Effector memory CD8-positive, alpha-beta T cell (primary cell): ENCODE measurements around the gene ZNF814.
A peak's percentile ranks its signal among the peaks of the same experiment; 100 is the strongest.

ENCODE experiments used
- ATAC-seq: fragments of 150-1000 bp; cut with Tn5 transposase; replicated peaks from 2 replicates; pipeline ENCODE4 v1.10.0; 2021; ENCODE audit warnings: mild to moderate bottlenecking, moderate library complexity
- DNase-seq, 3 experiments: peaks; one replicate each; pipeline ENCODE4 v3.0.0; 2021
- H3K27ac Mint-ChIP-seq, 2 donors: one replicate each; pipeline ENCODE4 v1.8.0; 2022; ENCODE audit warnings: mild to moderate bottlenecking in 2 of 2, mixed read lengths in 2 of 2, moderate library complexity in 2 of 2
- H3K27me3 Mint-ChIP-seq, 2 donors: one replicate each; pipeline ENCODE4 v1.8.0; 2022; ENCODE audit warnings: mixed read lengths in 2 of 2
- H3K36me3 Mint-ChIP-seq: one replicate; pipeline ENCODE4 v1.8.0; 2022; ENCODE audit warnings: mild to moderate bottlenecking, moderate library complexity, mixed read lengths; ENCODE audit not compliant: insufficient read depth
- H3K4me1 Mint-ChIP-seq, 2 donors: one replicate each; pipeline ENCODE4 v1.8.0; 2022; ENCODE audit warnings: low read depth in 2 of 2, mixed read lengths in 2 of 2
- H3K4me3 Mint-ChIP-seq, 2 donors: one replicate each; pipeline ENCODE4 v1.8.0; 2022; ENCODE audit warnings: mild to moderate bottlenecking in 2 of 2, mixed read lengths in 2 of 2, moderate library complexity in 2 of 2
- H3K9me3 Mint-ChIP-seq, 2 donors: one replicate each; pipeline ENCODE4 v1.8.0; 2022; ENCODE audit warnings: mixed read lengths in 2 of 2

The ZNF814 gene

DNA sequence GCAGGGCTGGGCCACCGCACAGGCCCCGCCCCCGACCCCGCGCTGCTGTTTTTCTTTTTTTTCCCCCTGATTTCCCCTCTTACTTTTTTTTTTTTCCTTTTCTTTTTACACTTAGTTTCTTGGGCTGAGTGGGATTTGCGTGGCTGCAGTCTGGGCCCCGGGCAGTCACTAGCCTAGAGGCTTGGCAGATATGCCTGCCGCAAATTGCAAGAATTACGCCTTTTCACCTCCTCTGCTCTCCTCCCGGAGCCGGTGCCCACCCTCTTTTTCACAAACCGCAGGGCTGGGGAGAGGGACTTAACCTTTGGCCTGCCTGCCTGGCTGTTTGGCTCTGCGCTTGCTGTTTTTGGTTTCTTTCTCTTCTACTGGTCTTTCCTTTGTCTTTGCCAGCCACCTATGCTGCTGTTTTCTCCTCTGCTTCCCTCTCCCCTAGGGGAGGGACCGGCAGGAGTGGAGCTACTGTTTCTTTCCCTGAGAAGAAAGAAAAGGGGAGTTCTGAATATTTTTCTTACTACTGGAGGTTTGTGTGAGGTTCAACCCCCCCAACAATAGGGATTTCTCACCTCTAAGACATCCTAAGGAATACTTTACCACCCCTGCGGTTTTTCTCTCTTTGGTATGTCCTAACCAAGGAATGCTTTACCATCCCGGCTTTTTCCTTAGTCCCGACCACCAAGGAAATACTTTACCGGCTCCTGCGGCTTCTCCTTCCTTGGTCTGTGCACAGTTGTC is 85.1 kb downstream of the ZNF814 start:
- no peak for DNase-seq
- Mint-ChIP-seq H3K36me3 (no peaks in the 10 kb centered on the region), H3K4me1 (peaks cover 7 to 8% of the 10 kb centered on the region in 2 donors)

DNA sequence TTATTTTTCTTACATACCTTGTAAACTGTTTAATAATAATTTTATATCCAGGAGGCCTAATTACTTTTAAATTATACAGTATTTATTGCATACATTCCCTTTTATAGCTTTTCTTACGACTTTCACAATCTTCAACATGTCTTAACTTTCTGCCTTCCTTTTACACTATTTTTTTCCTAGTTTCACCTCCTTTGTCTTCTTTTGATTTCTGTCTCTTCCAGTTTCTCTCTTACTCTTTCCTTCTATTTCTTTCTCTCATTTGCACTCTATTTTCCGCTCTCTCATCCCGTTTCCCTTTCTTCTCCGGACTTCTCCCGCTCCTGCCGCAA is 85.6 kb downstream of the ZNF814 start:
- DNase-seq (no peak), ATAC-seq (no peak)
- no peaks in the 10 kb centered on the region for H3K9me3 Mint-ChIP-seq
- H3K36me3 Mint-ChIP-seq = no peaks in the 10 kb centered on the region
- peak overlapping the region in 1 of 2 donors; percentile 24 for H3K27ac Mint-ChIP-seq
- H3K4me3 Mint-ChIP-seq = peak overlapping the region in 1 of 2 donors; percentile 42
- H3K4me1 Mint-ChIP-seq = peaks cover 7 to 8% of the 10 kb centered on the region in 2 donors
- no peaks in the 10 kb centered on the region for H3K27me3 Mint-ChIP-seq

More for the DNA sequence above, 85.1 kb downstream of the ZNF814 start:
- Mint-ChIP-seq H3K27ac (peak overlapping the region in 1 of 2 donors; percentile 24), H3K4me3 (peak overlapping the region; percentile 27 to 42), H3K27me3 (no peaks in the 10 kb centered on the region), H3K9me3 (no peaks in the 10 kb centered on the region)
- no peak for ATAC-seq

DNA sequence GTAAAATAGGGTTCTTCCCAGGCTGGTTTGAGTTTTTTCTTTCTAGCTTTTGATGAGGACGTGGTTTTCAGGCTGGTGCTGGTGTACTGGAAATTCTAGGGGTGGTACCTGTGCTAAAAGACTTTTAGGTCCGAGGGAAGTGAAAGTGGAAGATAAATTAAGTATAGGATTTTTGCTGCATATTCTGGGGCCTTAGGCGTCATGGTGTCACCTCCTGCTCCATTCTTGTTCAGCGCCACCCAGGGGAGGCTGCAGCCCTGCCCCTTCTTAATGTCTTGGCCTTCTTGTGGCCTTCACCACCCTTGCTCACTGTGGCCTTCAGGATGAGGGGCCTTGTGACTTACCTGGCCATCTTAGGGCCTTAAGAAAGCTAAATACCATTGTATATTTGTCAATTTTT is 86.6 kb downstream of the ZNF814 start:
- Mint-ChIP-seq H3K9me3 (no peaks in the 10 kb centered on the region), H3K27ac (no peak overlapping the region), H3K36me3 (no peaks in the 10 kb centered on the region), H3K4me3 (no peak overlapping the region), H3K27me3 (no peaks in the 10 kb centered on the region), H3K4me1 (peaks cover 7 to 8% of the 10 kb centered on the region in 2 donors)
- DNase-seq (no peak), ATAC-seq (no peak)

DNA sequence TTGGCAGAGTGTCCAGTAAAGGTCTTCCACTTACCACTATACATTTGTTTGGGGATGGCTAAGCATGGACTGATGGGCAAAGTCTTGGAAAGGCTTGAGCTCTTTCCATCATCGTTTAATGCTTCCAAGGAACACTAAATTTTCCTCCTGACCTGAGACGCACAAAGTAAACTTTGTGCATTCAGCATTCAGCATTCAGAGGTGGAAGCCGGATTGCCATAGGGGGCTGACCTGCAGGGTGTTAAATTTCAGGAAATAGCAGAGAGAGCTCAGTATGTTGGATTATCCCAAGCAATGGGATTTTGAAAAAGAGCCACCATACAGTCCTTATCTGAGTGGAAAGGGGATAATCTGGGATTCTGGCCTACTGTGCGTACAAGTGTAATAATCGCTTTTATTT is 88.1 kb downstream of the ZNF814 start:
- Mint-ChIP-seq H3K27ac (no peak overlapping the region), H3K4me3 (no peak overlapping the region), H3K4me1 (peaks cover 7 to 8% of the 10 kb centered on the region in 2 donors), H3K36me3 (peaks cover under 1% of the 10 kb centered on the region), H3K27me3 (no peaks in the 10 kb centered on the region), H3K9me3 (no peaks in the 10 kb centered on the region)
- ATAC-seq = no peak
- no peak for DNase-seq
